AG20443 (cell line): ENCODE measurements around the gene NAB1.
"Not testable (repeated sequence)": the region's sequence is repeated elsewhere in the genome, so short reads cannot be mapped to it uniquely, and the experiment has no call there.

ENCODE experiments used
- DNase-seq: peaks from one replicate; pipeline ENCODE4 v3.0.0; 2012; ENCODE audit warnings: low spot score, mixed read lengths

NAB1 gene, protein sequence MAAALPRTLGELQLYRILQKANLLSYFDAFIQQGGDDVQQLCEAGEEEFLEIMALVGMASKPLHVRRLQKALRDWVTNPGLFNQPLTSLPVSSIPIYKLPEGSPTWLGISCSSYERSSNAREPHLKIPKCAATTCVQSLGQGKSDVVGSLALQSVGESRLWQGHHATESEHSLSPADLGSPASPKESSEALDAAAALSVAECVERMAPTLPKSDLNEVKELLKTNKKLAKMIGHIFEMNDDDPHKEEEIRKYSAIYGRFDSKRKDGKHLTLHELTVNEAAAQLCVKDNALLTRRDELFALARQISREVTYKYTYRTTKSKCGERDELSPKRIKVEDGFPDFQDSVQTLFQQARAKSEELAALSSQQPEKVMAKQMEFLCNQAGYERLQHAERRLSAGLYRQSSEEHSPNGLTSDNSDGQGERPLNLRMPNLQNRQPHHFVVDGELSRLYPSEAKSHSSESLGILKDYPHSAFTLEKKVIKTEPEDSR

DNA sequence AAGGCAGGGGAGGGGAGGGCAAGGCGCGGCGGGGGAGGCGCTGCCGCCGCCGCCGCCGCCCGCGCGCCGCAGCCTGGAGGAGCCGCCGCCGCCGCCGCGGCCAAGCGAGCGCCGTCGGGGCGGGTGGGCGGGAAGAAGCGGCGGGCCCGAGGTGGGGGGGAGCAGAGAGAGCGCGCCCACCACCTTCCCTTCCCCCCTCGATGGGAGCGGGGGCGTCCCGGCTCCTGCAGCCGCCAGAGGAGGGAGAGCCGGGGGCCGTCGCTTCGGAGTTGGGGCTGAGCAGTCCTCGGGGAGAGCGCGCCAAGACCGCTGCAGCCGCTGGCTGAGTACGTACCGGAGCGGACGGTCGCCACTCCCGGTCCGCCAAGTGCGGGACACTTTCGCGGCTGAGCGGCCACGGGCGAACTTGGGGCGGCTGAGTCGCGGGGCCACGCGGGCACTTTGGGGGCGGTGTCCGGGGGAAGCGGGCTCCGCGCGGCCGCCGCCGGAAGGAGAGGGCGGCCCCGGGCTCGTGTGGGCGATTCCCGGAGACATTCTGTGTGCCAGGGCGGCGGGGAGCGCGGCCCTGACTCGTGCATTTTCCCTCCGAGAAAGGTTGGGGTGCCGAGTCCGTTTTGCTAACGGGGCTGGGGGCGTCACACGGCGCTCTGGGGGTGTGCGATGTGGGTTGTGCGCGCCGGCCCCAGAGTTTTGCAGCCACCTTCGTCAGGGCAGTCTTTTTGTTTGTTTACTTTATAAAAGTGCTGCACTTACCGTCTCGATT lies at the start of gene NAB1:
Gene NAB1 (plus strand): TSS at position 49 of the 763 bp plus-strand sequence. CDS start 10,094 bp downstream, outside the sequence.
- DNase-seq, result peak; percentile 71

DNA sequence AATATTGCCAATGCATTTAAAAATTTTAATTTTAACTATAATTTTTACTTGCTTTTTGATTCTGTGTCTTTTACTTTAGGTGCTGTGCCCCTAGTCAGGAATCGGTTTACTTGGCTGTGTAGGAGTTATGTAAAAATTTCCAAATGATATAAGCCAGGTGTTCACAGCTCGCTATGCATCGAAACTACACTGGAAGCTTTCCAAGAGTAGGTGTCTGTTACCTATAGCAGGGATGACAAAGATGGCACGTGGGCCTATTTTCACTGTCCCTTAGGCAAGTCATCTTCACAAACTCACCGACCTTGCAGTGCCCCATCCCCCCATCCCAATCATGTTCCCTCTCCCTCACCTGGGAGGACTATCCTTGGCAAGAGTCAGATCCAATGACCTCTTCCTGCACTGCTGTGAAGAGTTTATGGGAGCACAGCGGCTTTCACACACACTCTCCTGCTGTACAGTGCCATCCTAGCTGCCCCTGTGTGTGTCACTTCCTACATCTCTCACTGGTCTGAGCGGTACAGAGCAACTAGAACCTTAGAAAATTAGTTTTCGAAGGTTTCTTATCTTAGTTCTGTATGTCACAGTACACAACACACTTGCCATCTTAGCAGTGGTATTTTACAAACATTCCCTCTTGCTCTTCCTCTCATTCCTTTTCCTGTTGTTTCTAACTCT lies 49.2 kb upstream of the NAB1 start:
- DNase-seq, result no peak

DNA sequence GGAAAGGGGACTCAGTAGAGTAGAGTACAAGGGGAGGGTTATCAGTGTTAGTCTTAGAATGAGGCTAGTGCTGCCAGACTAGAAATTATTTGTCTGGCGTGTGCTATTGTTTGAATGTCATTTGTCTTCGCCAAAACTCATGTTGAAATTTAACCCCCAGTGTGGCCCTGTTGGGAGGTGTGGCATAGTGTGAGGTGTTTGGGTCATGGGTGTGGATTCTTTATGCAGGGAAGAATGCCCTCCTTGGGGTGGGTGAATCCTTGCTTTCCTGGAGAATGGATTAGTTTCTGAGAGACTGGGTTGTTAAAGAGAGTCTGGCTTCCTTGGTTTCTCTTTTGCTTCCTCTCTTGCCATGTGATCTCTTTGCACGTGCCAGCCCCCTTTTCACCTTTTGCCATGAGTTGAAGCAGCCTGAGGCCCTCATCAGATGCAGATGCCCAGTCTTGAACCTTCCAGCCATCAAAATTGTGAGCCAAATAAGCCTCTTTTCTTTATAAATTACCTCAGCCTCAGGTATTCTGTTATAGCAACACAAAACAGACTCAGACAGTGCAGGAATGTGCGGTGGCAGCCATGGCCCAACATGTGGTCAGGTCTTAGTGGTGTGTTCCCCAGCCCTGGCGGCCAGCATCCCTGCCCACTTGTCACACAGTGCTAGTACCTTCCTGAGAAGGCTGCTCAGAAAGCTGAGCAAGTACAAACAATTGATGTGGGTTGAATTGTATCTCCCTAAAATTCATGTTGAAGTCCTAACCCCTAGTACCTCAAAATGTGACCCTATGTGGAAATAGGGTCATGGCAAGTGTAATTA lies 48.4 kb upstream of the NAB1 start:
- no peak for DNase-seq

DNA sequence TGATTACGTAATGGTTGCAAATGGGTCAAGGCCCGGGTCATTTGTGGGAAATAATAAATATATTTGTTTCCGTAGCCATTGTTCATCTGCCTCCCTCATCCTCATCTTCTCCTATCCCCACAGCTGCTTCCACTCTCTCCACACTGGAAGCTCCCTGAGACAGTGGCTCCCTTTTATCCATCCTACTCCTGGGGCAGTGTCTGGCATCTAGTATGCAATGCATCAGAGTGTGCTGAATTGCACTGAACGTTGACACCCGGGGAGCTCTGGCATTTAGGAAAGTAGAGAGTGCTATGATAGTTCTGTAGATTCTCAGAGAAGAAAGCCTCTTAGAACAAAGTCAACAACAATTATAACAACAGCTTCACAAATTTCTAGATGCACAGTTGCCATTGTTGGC lies 45.5 kb upstream of the NAB1 start:
- DNase-seq, result no peak

DNA sequence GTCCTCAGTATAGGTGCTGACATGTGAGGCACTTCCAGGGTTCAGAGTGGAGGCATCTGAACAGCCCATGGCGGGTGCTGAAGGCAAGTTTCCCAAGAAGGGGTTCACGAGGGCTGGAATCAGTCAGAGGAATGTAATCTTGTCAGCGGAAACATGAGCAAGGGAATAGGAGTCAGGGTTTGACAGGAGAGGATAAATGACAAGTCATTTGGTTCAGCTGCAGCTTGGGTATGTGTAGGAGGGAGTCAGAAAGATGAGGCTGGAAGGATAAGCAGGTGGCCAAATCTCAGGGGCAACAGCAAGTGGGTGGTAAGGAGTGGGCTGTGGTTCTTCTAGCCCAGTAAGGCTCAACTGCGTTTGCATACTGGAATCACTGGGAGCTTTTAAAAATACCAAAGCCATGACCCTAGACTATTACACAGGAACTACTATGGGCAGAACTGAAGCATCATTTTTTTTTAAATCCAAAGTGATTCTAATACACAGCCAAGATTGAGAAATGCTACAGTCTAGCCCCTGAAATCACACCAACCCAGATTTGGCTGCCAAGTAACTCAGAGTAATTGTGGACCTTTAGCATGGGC lies 41.8 kb upstream of the NAB1 start:
- DNase-seq, result no peak

DNA sequence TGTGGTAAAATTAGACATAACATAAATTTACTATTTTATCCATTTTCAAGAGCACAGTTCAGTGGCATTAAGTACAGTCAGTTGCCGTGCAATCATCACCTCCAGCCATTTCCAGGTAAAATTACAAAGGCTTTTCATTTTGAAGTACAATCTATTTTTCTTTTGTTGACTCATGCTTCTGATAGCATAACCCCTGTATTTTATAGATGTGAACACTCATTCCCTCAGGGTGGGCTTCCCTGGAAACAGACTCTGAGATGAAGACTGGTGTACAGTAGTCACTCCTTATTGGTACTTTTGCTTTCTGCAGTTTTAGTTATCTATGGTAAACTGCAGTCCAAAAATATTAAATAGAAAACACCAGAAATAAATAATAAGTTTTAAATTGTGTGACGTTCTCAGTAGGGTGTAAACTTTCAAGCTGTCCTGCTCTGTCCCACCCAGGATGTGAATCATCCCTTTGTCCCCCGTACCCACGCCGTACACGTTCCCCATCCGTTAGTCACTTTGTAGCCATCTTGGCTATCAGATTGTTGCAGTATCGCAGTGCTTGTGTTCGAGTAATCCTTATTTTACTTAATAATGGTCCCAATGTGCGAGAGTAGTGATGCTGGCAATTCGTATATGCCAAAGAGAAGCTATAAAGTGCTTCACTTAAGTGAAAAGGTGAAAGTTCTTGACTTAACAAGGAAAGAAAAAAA lies 41.1 kb upstream of the NAB1 start:
- no peak for DNase-seq

DNA sequence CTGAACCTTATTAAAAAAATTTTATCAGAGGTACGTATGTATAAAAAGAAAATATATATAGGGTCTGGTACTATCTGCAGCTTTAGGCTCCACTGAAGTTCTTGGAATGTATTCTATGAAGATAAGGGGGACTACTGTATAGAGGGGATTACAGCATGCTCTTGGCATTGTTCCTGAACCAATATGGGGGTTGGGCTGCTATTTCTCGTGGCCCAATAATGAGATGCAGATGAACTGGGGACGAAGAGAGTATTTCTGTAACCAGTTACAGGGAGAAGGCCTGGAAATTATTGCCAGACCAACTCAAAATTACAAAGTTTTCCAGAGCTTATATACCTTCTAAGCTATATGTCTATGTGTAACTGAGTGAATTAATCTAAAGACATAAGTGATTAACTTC lies 40.0 kb upstream of the NAB1 start:
- DNase-seq, result not testable (repeated sequence)

DNA sequence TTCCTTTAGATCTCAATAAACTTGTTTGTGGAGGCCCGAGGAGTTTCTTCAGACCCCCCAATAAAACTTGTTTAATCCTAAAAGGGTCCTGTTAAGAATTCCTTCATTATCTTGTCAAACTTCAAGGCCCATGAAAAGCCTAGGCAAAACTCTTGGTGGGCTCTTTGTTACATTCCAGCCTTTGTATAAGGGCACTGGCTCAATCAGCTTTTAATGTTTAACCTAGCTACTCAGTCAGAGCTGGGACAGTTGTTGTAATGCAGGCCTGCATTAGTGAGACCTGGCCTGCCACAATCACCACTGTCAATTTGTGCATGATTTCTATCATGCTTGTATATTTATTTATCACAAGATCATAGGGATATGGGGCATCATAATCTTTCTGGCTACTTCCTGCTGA lies 39.5 kb upstream of the NAB1 start:
- DNase-seq, result not testable (repeated sequence)

DNA sequence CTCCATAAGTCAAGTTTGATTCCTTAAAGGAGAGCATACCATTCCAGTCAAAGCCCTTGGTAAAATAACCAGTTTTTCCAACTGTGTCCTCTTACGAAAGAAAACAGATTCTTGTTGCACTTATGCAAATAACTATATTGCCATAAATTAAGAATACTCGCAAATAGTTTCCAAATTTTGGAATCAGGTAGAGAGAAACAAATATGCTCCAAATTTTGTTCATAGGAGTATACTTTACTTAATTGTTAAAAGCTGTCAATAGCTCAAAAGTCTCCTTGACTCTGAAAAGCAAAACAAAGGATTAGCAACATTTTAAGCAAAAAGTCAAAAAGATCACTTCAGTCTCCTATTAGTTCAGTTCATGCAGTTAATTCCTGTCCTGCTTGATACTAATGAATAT lies 38.4 kb upstream of the NAB1 start:
- not testable (repeated sequence) for DNase-seq

DNA sequence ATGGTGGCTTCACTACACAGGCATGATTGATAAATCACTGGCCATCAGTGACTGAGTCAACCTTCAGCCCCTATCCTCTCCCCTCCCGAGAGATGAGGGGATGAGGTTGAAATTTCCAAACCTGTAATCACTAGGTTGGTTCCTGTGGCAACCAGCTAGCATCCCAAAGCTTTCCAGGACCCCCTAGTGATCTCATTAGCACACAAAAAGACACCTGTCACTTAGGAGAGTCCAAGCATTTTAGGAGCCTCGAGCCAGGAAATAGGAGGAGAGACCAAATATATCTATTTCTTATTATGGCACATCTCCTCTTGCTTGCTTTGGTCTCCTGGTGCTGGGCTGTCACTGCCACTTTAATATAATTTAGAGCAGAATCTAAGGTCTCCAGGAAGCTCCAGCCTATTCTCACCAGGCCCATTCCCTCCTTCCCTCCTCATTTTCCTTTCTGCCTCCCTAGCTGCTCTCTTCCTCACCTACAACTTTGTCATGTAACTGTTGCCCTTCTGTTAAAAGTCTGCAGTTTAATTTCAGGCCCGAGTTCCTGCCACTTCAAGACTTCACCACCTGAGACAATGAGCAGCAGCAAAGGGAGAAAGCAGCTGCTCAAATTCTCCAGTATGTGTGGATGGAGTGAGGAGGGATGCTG lies 33.2 kb upstream of the NAB1 start:
- DNase-seq, result no peak

DNA sequence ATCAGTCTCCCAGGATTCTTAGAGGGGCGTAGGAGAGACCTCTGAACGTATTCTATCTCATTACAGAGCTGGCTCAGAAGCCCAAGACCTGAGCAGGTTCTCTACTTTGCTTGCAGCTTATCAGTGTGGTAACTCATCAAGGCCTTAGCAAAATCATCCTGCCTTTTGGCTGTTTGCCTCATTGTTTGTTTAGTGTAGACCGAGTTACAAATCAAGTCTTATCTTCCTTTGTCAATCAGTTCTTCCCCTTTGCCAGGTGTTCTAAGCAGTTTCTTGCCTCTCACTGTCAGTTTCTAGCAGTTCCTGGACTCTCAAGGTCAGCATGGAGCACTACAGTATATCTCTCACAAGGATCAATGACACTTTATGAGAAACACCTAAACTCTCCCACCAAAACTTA lies 30.9 kb upstream of the NAB1 start:
- no peak for DNase-seq

DNA sequence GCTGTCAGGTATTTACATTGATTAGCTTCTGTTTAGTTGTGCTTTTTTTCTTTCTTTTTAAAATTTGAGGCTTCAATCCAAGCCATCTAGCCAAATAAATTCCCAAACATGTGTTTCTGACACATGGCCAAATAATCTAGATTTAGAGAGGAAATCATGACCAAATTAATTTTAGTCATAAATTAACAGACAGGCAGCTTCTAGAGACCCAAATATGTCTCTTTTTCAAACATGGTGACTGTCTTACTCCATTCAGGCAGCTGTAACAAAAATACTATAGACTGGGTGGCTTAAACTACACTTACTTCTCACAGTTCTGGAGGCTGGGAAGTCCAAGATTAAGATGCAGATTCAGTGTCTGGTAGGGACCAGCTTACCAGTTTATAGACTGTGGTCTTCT lies 23.2 kb upstream of the NAB1 start:
- DNase-seq, result no peak

DNA sequence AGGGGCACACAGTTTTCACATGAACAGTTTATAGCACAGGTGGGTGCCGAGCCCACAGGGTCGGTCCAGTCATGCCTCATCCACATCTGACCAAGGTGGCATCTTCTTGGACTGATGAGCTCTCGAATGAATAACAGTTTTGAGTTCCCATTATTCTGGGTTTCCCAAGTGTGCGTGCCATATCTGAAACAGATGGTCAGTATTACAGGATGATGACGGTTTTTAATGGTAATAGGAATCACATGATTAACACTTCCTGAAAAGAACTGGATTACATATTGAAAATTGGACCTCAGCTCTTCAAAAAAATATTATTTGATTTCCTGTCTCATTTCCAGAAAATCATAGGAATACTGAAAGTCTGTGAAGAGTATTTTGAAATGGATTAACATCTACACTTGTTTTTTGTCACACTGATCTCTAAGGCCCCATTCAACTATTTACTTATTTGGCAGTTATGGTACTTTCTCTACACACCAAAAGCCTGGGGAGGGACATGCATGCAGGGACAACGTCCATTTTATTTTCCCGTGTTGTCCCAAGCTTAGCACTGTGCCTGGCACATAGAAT lies 22.2 kb upstream of the NAB1 start:
- DNase-seq, result peak; percentile 30

DNA sequence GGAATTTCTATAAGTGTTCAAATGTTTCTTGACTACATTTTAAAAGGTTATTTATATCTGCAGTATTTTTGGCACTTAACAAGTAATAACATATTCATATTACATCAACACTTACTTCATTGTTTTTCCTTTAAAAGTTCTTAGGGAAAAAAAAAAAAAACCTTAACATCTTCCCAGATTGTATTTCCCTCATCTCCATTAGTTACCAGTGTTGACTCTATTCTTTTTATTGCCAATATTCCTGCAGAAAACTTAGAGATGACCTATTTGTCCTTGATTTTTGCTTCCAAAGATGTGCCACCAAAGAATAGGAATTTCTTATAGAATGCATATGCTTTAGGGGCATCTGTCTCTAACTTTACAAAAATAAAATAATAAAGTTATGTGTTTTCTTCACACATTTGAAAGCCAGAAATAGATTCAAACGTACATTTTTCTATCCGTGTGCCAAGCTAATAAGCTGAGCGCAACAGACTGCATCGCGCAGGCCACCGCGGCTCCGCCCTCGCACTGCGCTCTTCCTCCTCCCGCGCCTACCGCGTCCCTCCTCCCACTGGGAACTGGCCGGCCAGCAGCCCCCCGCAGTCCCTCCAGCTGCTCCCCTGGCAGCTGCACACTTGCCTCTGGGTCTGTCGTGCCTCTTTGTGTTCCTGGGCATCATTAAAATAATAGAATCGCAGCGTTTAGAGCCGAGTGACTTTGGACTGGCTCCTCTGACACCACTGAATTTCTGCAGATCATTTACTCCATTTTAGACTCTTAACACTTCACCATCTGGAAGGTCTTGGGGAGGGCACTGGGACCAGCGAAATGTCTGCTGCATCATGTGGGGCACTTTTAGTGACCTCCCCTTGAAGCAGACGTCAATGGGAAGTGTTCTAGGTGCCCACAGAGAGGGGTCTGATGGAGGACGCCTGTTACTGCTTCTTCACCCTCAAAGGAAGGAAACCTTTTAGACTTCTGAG lies 21.2 kb upstream of the NAB1 start:
- peak; percentile 80 for DNase-seq

DNA sequence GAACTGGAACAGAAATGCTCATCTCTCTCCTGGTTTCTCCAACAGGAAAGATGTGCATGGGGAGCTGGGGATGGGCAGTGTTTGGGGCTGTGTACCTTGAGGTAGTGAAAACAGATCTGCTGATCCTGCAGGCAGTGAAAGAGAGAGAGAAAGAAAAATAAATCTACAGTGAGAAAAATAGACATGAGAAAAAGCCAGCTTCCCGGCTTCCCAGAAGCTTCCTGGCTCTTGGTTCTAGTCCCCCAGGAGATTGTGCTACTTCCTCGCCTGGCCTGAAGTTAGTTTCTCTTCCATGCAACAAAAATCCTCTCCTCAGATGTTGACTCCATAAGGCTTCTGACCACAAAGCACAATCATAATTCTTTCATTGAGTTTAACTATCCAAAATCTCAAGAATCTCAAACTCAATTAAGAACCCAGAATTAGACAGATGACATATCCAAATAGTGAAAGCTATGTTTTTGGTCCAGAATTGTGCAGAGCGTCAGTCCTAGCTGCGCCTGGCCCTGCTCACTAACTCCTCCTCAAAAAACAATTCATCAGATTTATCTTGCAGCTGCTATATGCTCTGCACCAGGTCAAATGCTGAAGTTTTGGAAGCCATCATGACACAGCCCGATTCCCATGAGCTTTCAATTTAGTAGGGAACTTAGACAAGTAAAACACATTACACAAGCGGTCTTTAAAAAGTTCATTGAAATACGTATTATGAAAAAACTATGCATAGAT lies 20.1 kb upstream of the NAB1 start:
- no peak for DNase-seq

DNA sequence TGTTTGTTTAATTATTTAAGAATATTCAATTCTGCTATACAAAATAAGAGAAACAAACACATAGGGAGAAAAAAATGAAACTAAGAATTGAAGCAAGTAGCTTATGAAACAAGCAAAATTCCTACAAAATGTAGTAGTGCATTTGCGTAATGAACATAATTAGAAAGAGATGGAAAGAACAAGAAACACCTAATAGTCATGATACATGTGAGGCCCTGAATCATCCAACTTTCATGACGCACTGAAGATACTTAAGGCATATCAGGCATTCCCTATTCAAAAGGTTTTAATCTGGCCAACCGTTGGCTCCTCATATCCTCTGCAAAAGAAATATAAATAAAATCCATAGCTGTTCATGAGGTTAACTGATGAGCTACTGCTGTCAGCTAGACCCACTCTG lies 14.5 kb upstream of the NAB1 start:
- peak; percentile 59 for DNase-seq

DNA sequence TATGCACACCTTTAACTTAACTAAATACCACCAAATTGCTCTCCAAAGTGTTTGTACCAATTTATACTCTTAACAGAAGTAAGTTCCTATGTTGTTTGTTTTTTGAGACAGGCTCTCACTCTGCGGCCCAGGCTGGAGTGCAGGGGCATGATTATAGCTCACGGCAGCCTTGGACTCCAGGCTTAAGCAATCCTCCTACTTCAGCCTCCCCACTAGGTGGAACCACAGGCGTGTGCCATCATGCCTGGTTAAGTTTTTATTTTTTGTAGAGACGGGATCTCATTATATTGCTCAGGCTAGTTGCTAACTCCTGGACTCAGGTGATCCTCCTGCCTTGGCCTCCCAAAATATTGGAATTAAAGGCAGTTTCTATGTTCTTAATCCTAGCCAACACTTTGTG lies 13.1 kb upstream of the NAB1 start:
- DNase-seq, result no peak

DNA sequence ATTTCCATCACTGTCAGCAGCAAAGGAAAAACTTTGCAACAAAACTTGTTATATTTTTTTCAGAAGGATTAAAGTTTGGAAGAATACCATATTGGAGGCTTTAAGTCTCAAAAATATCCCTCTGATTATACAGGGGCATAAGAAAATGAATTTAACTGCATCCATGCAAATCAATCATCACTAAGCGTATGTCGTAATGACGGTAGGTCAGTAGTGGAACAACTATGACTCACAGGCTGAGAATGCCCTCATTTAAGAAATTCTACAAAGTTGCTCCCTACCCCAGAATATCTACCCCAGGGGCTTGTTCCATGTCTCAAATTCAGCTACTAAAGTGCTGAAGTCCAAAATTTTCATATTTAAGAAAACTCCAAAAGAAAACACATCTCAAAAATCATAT lies 12.5 kb upstream of the NAB1 start:
- peak; percentile 50 for DNase-seq
